Esophagus muscularis mucosa (tissue), 4 donors: ENCODE measurements around the gene GALR3. TPM values are rescaled to one million over a fixed set of nuclear protein-coding genes. Genes with fewer than 3 reads are reported as not detected.

Source experiments
- DNase-seq: peaks from one replicate; pipeline ENCODE4 v3.0.0-alpha.2; 2017; ENCODE audit errors: extremely low spot score
- H3K27ac ChIP-seq, 4 donors: fragments of 200-600 bp; sonication (generic); replicated peaks in 1 of 4; 1 replicate in 3 of 4; 2 replicates in 1 of 4; pipeline ENCODE4 v1.5.1; 2016 to 2019; ENCODE audit warnings: mild to moderate bottlenecking in 1 of 4
- H3K27me3 ChIP-seq, 4 donors: fragments of 200-600 bp; sonication (generic); one replicate each; pipeline versions ENCODE4 v1.5.1 to v1.6.0; 2016 to 2019
- H3K36me3 ChIP-seq, 4 donors: fragments of 200-600 bp; sonication (generic); one replicate each; pipeline ENCODE4 v1.5.1; 2016 to 2019
- H3K4me1 ChIP-seq, 4 donors: fragments of 200-600 bp; sonication (generic); one replicate each; pipeline ENCODE4 v1.5.1; 2016 to 2019
- H3K4me3 ChIP-seq, 4 donors: fragments of 200-600 bp; sonication (generic); 1 replicate in 2 of 4; 2 replicates in 2 of 4; pipeline ENCODE4 v1.5.1; 2016 to 2019; ENCODE audit warnings: mild to moderate bottlenecking in 4 of 4, moderate library complexity in 1 of 4
- H3K9me3 ChIP-seq, 4 donors: fragments of 200-600 bp; sonication (generic); 1 replicate in 3 of 4; 2 replicates in 1 of 4; pipeline ENCODE4 v1.5.1; 2016 to 2019
- CTCF ChIP-seq, 3 experiments: fragments of 200-600 bp in 2 of 3; fragments of 450-650 bp in 1 of 3; sonication (generic) in 2 of 3; IDR thresholded peaks; one replicate each; pipeline ENCODE4 v1.5.1; 2017 to 2019; ENCODE audit warnings: antibody characterized with exemption in 3 of 3, mild to moderate bottlenecking in 2 of 3, moderate library complexity in 1 of 3
- EP300 ChIP-seq: sonication (generic); formaldehyde crosslinking; IDR thresholded peaks from one replicate; pipeline ENCODE4 v1.6.1; 2017; ENCODE audit warnings: antibody characterized with exemption
- POLR2A ChIP-seq: fragments of 450-650 bp; IDR thresholded peaks from one replicate; pipeline ENCODE4 v1.6.1; 2017; ENCODE audit warnings: antibody characterized with exemption, moderate library complexity, mild to moderate bottlenecking, low read depth
- POLR2AphosphoS5 ChIP-seq, 2 donors: sonication (generic); formaldehyde crosslinking; IDR thresholded peaks; one replicate each; pipeline ENCODE4 v1.6.1; 2017; ENCODE audit warnings: antibody characterized with exemption in 2 of 2
- WGBS: methylation state at CpG from one replicate; pipeline ENCODE4 v1.1.5; 2018; 5-methylcytosine and 5-hydroxymethylcytosine counted together
- intact Hi-C: fragments of 100-400 bp; cut with DNase I; formaldehyde crosslinking; loops from one replicate; pipeline ENCODE4 v1.15.1; 2023
- total RNA-seq, 4 donors: library from RNA; depleted of rRNA; stranded (reverse); fragments of >200 nt; gene quantifications; one replicate each; pipeline versions ENCODE4 v1.1.0 to v1.2.1, GENCODE V29; 2016

Gene GALR3
- total RNA-seq, result not detected

GRCh38 chr22:37823134-37823985 lies at the start of gene GALR3:
Gene GALR3, plus strand, starts transcription at chr22:37823382. Its CDS starts 25 bp downstream, at chr22:37823407.
- no peak within 1 kb of the TSS for H3K27ac ChIP-seq
- intact Hi-C loops, result no loop called here
- no peaks in the 10 kb centered on the region for H3K9me3 ChIP-seq
- WGBS, result 81% methylated on average over 18 of the region's 21 CpGs
- peaks cover 11 to 43% (median 29%) of the 10 kb centered on the region in 4 donors for H3K4me1 ChIP-seq
- DNase-seq, result no peak
- no peak within 1 kb of the TSS for H3K4me3 ChIP-seq
- peaks cover 0 to 63% (median 0%) of the 10 kb centered on the region in 4 donors for H3K27me3 ChIP-seq
- H3K36me3 ChIP-seq, result peaks cover 0 to 3% (median 0%) of the 10 kb centered on the region in 4 donors
- TF ChIP-seq POLR2AphosphoS5 (IDR thresholded peaks at IDR 0.05) (no peak), CTCF (IDR thresholded peaks at IDR 0.05) (no peak), POLR2A (no peak), EP300 (no peak)

GRCh38 chr22:37774728-37775127 lies 48.5 kb upstream of the GALR3 start:
- Histone ChIP-seq H3K4me3 (no peak overlapping the region), H3K27me3 (no peaks in the 10 kb centered on the region), H3K36me3 (peaks cover 22 to 56% (median 52%) of the 10 kb centered on the region in 4 donors), H3K4me1 (peaks cover 8 to 12% (median 12%) of the 10 kb centered on the region in 4 donors), H3K9me3 (no peaks in the 10 kb centered on the region), H3K27ac (no peak overlapping the region)
- no peak for TF ChIP-seq POLR2A
- TF ChIP-seq EP300, result no peak
- TF ChIP-seq CTCF (IDR thresholded peaks at IDR 0.05), result no peak
- no peak for TF ChIP-seq POLR2AphosphoS5 (IDR thresholded peaks at IDR 0.05)
- no CpG with 5 or more reads among the region's 3 CpGs for WGBS
- intact Hi-C loops, result no loop called here
- DNase-seq, result no peak

- Histone ChIP-seq H3K36me3 (peaks cover 20 to 43% (median 41%) of the 10 kb centered on the region in 4 donors), H3K4me3 (no peak overlapping the region), H3K4me1 (peaks cover 8 to 12% (median 12%) of the 10 kb centered on the region in 4 donors), H3K27ac (peak overlapping the region in 2 of 4 donors; percentile 3 to 11), H3K9me3 (no peaks in the 10 kb centered on the region), H3K27me3 (no peaks in the 10 kb centered on the region)
- intact Hi-C loops, result no loop called here
- TF ChIP-seq CTCF (IDR thresholded peaks at IDR 0.05), result no peak
- no peak for DNase-seq
- 71% methylated on average over 17 of the region's 17 CpGs for WGBS
Observed at GRCh38 chr22:37775785-37776638, 47.2 kb upstream of the GALR3 start.

- DNase-seq, result no peak
- peak overlapping the region in 3 of 4 donors; percentile 3 to 34 (median 11) for H3K27ac ChIP-seq
- TF ChIP-seq POLR2AphosphoS5 (IDR thresholded peaks at IDR 0.05) (no peak), CTCF (IDR thresholded peaks at IDR 0.05) (no peak), POLR2A (no peak)
- no peaks in the 10 kb centered on the region for H3K9me3 ChIP-seq
- peaks cover 15 to 37% (median 35%) of the 10 kb centered on the region in 4 donors for H3K36me3 ChIP-seq
- no peak overlapping the region for H3K4me3 ChIP-seq
- H3K4me1 ChIP-seq, result peaks cover 8 to 12% (median 12%) of the 10 kb centered on the region in 4 donors
- intact Hi-C loops, result no loop called here
- WGBS, result 86% methylated on average over 10 of the region's 10 CpGs
- no peaks in the 10 kb centered on the region for H3K27me3 ChIP-seq
Observed at GRCh38 chr22:37776639-37777005, 46.6 kb upstream of the GALR3 start.
